Testis (tissue), 2 donors: ENCODE data around the gene ITIH3.

Experiments used
- CTCF ChIP-seq, 3 experiments: fragments of 450-650 bp in 2 of 3; fragments of 200-600 bp in 1 of 3; sonication (generic) in 1 of 3; IDR thresholded peaks; one replicate each; pipeline ENCODE4 v1.5.1; 2016 to 2019; ENCODE audit warnings: antibody characterized with exemption in 3 of 3, mild to moderate bottlenecking in 2 of 3, moderate library complexity in 1 of 3
- POLR2A ChIP-seq: fragments of 450-650 bp; IDR thresholded peaks from one replicate; pipeline ENCODE4 v1.6.1; 2017; ENCODE audit warnings: antibody characterized with exemption, mild to moderate bottlenecking, moderate library complexity

GRCh38 chr3:52847726-52848125 lies 53.1 kb downstream of the ITIH3 start:
- TF ChIP-seq CTCF (IDR thresholded peaks at IDR 0.05) (no peak), POLR2A (no peak)
